Neural cell (in vitro differentiated cells): ENCODE data around the gene SORD.

Experiments used
- EP300 ChIP-seq: fragments of 450-650 bp; conservative IDR thresholded peaks from 2 replicates; pipeline ENCODE4 v1.6.1; 2014; ENCODE audit warnings: antibody characterized with exemption, mild to moderate bottlenecking, moderate library complexity; ENCODE audit not compliant: poor library complexity, severe bottlenecking
- EZH2 ChIP-seq: fragments of 200-600, 300-800 bp; shearing (Covaris generic), sonication (generic); IDR thresholded peaks from 2 replicates; pipeline ENCODE4 v1.6.1; 2014; ENCODE audit warnings: antibody characterized with exemption, low read length, borderline replicate concordance, mild to moderate bottlenecking; ENCODE audit not compliant: insufficient read depth, poor library complexity, severe bottlenecking
- MXI1 ChIP-seq: fragments of 450-650 bp; conservative IDR thresholded peaks from 2 replicates; pipeline ENCODE4 v1.6.1; 2014; ENCODE audit warnings: antibody characterized with exemption, mild to moderate bottlenecking; ENCODE audit not compliant: poor library complexity, severe bottlenecking
- POLR2AphosphoS5 ChIP-seq: IDR thresholded peaks from 2 replicates; pipeline ENCODE4 v1.6.1; 2012
- RAD21 ChIP-seq: fragments of 450-650 bp; conservative IDR thresholded peaks from 2 replicates; pipeline ENCODE4 v1.6.1; 2014; ENCODE audit warnings: antibody characterized with exemption, mild to moderate bottlenecking, moderate library complexity
- TAF1 ChIP-seq: IDR thresholded peaks from 2 replicates; pipeline ENCODE4 v1.6.1; 2012; ENCODE audit warnings: low read depth
- TF ChIP-seq, protein P1 (sequence below): fragments of 450-650 bp; IDR thresholded peaks from 2 replicates; pipeline ENCODE4 v1.5.1; 2014; ENCODE audit warnings: antibody characterized with exemption, mild to moderate bottlenecking, moderate library complexity; ENCODE audit not compliant: poor library complexity, severe bottlenecking
- TF ChIP-seq, protein P2 (sequence below): IDR thresholded peaks from 2 replicates; pipeline ENCODE4 v1.6.1; 2012; ENCODE audit warnings: borderline replicate concordance

DNA sequence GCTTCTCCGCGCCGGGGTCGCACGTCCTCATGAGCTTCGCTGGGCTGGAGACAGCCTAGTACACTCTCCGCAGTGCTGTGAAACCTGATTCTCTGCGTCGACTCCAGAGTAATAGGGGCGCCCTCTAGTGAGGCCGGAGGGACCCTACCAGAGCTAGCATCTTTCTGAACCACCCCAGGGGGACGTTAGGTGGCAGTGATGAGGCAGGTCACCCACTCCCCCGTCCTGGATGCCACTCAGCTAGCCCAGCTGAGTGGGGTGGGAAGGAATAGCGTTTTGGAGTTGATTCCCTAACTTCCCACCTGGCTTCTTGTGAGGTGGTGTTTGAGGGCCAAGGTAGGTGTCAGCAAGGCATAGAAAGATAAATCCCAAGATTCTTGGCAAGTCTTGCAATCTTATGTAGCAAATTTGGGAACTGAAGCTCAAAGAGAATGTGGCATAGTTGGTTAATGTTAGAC is 95.2 kb downstream of the SORD start:
- TF ChIP-seq, protein P1, sequence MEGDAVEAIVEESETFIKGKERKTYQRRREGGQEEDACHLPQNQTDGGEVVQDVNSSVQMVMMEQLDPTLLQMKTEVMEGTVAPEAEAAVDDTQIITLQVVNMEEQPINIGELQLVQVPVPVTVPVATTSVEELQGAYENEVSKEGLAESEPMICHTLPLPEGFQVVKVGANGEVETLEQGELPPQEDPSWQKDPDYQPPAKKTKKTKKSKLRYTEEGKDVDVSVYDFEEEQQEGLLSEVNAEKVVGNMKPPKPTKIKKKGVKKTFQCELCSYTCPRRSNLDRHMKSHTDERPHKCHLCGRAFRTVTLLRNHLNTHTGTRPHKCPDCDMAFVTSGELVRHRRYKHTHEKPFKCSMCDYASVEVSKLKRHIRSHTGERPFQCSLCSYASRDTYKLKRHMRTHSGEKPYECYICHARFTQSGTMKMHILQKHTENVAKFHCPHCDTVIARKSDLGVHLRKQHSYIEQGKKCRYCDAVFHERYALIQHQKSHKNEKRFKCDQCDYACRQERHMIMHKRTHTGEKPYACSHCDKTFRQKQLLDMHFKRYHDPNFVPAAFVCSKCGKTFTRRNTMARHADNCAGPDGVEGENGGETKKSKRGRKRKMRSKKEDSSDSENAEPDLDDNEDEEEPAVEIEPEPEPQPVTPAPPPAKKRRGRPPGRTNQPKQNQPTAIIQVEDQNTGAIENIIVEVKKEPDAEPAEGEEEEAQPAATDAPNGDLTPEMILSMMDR, result peak; percentile 100
- TF ChIP-seq EP300, result no peak
- TF ChIP-seq MXI1, result no peak
- TF ChIP-seq TAF1, result no peak
- peak; percentile 79 for TF ChIP-seq RAD21
- TF ChIP-seq, protein P2, sequence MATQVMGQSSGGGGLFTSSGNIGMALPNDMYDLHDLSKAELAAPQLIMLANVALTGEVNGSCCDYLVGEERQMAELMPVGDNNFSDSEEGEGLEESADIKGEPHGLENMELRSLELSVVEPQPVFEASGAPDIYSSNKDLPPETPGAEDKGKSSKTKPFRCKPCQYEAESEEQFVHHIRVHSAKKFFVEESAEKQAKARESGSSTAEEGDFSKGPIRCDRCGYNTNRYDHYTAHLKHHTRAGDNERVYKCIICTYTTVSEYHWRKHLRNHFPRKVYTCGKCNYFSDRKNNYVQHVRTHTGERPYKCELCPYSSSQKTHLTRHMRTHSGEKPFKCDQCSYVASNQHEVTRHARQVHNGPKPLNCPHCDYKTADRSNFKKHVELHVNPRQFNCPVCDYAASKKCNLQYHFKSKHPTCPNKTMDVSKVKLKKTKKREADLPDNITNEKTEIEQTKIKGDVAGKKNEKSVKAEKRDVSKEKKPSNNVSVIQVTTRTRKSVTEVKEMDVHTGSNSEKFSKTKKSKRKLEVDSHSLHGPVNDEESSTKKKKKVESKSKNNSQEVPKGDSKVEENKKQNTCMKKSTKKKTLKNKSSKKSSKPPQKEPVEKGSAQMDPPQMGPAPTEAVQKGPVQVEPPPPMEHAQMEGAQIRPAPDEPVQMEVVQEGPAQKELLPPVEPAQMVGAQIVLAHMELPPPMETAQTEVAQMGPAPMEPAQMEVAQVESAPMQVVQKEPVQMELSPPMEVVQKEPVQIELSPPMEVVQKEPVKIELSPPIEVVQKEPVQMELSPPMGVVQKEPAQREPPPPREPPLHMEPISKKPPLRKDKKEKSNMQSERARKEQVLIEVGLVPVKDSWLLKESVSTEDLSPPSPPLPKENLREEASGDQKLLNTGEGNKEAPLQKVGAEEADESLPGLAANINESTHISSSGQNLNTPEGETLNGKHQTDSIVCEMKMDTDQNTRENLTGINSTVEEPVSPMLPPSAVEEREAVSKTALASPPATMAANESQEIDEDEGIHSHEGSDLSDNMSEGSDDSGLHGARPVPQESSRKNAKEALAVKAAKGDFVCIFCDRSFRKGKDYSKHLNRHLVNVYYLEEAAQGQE, result no peak
- no peak for TF ChIP-seq POLR2AphosphoS5
- TF ChIP-seq EZH2, result no peak
